ENCODE measurements around the gene MTHFS.
A peak's percentile ranks its signal among the peaks of the same experiment; 100 is the strongest.

Gene MTHFS

GRCh38 chr15:79811406-79812405 lies 85.1 kb downstream of the MTHFS start:
- peak; percentile 55 for DNase-seq

GRCh38 chr15:79804838-79805237 lies 92.0 kb downstream of the MTHFS start:
- no peak for DNase-seq

DNA sequence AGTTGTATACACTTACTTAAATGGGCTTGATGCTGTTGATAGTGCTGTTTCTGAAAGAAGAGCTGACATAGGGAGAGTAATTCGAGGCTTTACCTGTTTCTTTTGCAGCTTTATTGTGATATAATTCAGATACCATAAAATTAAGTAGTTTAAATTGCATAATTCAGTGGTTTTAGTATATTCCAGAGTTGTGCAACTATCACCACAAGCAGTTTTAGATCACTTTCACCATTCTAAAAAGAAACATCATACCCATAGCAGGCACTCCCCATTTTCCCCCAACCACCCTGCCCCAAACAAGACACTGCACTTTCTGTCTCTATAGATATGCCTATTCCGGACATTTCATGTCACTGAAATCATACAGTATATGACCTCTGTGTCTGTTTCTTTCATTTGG lies 98.5 kb downstream of the MTHFS start:
- no peak for DNase-seq
